HL-60/S4 treated with phorbol 12-myristate 13-acetate at 8.2 ng/mL for 4 days and 3 days (cell line): ENCODE results near the gene DENND5B.
"Not testable (repeated sequence)": the region's sequence is repeated elsewhere in the genome, so short reads cannot be mapped to it uniquely, and the experiment has no call there.

Experiments
- in situ Hi-C: fragments of 300-500 bp; cut with MboI; formaldehyde crosslinking; loops from 2 replicates; pipeline ENCODE4 v1.15.0; 2022; ENCODE audit warnings: low sequenced_read_pairs

DENND5B gene

GRCh38 chr12:31594681-31595080 lies 3.7 kb upstream of the DENND5B start:
- in situ Hi-C loops, result no loop called here

DNA sequence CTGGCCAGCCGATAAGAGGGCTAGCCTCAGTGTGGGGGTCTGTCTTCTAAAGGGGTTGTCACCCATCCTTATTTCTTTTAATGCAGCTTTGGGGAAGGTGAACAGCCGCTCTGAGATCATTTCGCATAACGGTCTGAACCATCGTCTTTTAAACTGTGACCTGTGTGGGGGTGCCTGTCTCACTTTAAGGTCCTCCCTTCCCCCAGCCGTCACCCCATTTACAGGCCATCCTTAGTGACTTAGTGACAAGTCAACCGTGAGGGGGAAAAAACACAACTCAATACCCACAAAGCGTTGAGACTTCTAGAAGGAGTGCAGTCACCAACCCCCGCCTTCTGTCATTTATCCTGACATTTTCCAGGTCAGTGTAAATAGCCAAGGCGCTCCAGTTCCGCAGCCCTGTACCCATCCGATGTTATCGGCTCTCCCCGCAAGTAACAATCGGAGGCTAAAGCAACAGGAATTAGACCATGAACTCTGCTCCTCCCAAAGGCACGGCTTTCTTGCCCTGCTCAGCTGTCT lies 505 bp upstream of the DENND5B start:
- in situ Hi-C loops, result no loop called here

DNA sequence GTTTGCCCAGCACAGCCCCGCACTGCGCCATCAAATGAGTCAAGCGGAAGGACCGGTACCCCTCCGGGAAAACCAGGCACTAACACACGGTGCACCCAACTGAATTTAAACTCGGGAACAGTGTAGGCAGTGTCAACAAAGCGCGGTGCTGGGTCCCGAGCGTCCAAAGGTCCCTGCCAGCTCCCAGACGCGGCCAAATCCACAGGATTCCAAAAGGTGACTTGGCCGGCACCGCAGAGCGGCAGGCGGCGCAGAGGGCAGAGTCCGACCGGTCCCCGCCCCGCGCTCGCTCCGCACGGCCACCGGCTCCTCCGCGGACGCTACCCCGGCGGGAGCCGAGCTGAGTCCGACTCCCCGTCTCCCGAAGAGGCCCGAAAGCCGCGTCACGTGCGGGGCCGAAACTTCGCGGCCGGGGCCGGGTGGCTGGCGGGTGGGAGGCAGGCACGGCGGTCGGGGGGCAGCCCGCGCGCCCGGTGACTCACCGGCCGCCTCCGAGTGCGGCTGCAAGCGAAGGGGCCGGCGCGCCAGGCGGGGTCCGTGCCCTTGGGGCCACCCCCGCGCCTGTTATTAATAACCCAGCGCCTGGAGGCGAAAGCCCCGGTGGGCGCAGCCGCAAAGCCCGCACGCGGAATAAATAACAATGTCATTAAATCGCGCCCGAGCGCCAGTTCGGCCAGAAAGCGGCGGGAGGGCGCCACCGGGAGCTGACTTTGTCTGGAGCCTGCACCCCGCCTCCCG lies 863 bp downstream of the DENND5B start:
- in situ Hi-C loops, result no loop called here

DNA sequence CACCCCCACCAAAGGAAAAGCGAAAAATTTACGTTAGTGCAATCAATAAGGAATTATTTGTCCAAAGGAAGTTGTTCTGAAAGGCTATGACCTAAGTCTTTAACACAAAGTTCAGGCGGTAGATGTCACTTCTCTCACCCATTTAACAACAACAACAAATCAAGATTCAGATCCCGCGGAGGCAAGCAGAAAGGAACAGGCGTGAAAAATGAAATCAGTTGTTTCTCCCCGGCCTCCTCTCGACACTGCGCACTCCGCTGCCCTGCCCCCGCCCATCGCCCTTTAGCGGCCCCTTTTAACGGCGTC lies 1.4 kb downstream of the DENND5B start:
- in situ Hi-C loops, result no loop called here

- in situ Hi-C loops, result no loop called here
Measured at GRCh38 chr12:31588976-31589375, 2.0 kb downstream of the DENND5B start.

DNA sequence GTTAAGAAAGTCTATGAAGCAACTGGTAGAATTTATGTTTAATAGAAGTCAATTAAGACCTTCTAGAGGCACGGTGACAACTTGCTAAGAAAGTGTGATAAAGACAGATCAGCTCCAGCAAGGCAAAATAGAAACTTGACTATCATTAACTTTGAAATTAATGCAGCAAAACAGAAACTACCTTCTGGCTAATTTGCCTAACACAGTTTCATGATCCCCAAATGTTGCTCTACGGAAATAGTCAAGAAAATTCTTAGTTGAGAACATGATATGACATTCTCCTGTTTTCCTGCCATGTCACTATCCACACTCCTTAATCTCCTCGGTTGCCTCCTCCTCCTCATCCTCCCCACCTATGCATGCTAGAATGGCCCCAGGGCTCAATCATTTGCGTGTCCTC lies 4.2 kb downstream of the DENND5B start:
- in situ Hi-C loops, result no loop called here

DNA sequence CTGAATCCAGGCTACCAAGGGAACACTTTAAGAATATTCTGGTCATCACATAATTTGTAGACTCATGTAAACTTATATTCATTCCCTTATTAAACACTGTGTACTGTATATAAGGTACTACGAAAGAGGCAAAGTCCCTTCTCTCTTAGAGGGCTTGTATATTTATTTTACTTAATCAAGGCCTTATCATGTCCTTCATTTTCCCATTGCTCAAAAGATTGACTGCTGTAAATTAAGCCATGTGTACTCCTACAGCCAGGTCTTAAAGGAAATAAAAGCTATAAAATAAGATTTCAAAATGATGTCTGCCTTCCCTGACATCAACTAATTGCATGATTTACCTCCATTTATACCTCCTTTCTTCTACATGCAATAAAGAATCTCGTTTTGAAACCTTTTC lies 5.0 kb downstream of the DENND5B start:
- in situ Hi-C loops, result no loop called here

DNA sequence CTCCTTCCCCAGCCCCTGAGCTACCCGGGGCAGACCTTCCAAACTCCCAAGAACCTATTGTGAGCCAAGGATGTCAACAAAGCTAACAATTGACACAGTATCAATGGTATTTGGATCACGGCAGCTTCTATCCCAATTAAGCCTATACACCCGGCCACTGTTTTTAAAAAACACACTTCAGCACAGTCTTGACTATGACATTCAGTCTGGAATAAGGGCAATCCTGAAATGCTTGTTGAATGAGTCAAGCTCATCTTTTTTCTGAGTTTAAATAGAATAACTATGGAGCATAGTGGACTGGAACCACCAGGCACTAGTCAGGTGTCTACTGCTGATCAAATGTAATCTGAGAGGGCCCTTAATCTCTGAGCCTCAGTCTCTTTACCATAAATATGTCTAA lies 5.7 kb downstream of the DENND5B start:
- in situ Hi-C loops, result no loop called here

GRCh38 chr12:31584782-31585181 lies 6.2 kb downstream of the DENND5B start:
- in situ Hi-C loops, result no loop called here

- in situ Hi-C loops, result no loop called here
Measured at GRCh38 chr12:31583878-31584277, 7.1 kb downstream of the DENND5B start.

DNA sequence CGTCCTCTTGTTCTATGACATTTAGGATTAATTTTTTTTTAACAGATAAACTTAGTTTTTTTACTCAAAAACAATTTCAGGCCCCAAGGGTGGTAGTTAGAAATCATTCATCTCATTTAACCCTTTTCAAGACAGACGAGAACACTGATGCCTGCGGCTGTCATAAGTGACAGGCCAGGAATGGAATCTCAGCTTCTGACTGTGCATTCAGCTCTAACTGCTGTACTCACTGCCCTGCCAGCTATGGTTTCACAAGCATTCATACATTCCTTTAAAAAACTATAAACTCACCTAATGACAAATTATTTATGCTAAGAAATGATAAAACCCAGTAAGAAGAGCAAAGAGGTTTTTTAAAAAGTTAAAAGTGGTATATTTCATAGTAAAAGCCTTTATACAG lies 8.8 kb downstream of the DENND5B start:
- in situ Hi-C loops, result no loop called here

DNA sequence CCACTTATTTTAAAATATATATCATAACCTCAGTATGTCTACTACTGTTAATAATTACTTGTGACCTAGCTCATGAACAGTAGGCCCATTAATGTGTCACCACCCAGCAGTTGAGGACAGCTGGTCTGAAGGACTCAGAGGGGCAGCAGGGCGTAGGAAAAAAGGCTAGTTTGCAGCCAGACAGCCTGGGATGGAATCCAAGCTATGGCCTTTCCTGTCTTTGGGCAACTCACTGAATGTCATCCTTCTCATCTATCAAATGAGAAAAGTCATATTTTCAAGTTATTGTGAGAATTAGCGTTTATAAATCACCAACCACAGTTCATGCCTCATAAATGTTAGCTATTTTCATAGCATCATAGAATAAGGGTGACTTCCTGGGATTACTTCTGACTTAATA lies 12.3 kb downstream of the DENND5B start:
- in situ Hi-C loops, result no loop called here

GRCh38 chr12:31574803-31575575 lies 15.9 kb downstream of the DENND5B start:
- in situ Hi-C loops, result no loop called here

DNA sequence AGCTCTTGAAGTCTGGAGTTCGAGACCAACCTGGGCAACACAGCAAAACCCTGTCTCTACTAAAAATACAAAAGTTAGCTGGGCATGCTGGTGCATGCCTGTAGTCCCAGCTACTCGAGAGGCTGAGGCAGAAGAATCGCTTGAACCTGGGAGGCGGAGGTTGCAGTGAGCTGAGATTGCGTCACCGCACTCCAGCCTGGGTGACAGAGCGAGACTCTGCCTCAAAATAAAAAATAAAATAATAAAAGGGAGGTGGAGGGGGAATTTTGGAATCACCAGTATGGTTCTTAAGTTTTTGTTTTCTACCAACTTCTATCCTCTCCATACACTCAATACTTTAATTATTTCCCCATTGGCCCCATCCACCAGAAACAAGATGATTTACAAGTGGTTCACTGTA lies 16.6 kb downstream of the DENND5B start:
- in situ Hi-C loops, result not testable (repeated sequence)

- in situ Hi-C loops, result no loop called here
Measured at GRCh38 chr12:31572900-31573600, 17.9 kb downstream of the DENND5B start.

DNA sequence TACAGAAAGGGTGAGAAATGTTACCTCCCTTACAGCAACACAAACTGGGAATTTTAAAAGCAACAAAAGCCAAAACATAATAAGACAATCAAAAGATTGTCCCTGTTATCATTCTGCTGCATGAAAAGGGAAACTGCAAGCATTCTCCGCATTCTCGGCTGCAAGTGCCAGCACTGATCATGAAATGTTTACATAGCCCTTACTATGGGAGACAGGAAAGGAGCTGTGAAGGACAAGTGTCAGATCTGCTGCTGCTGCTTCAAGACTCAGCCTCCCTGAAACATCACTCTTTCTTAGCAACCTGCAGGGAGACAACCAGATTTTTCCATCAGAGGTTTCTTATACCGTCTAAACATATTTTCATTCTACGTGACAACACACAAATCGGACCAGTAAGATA lies 20.1 kb downstream of the DENND5B start:
- in situ Hi-C loops, result no loop called here

- in situ Hi-C loops, result not testable (repeated sequence)
Measured at GRCh38 chr12:31569517-31569916, 21.4 kb downstream of the DENND5B start.

- in situ Hi-C loops, result no loop called here
Measured at GRCh38 chr12:31568498-31568897, 22.4 kb downstream of the DENND5B start.

GRCh38 chr12:31567029-31567428 lies 23.9 kb downstream of the DENND5B start:
- in situ Hi-C loops, result no loop called here

- in situ Hi-C loops, result no loop called here
Measured at GRCh38 chr12:31566547-31566946, 24.4 kb downstream of the DENND5B start.

DNA sequence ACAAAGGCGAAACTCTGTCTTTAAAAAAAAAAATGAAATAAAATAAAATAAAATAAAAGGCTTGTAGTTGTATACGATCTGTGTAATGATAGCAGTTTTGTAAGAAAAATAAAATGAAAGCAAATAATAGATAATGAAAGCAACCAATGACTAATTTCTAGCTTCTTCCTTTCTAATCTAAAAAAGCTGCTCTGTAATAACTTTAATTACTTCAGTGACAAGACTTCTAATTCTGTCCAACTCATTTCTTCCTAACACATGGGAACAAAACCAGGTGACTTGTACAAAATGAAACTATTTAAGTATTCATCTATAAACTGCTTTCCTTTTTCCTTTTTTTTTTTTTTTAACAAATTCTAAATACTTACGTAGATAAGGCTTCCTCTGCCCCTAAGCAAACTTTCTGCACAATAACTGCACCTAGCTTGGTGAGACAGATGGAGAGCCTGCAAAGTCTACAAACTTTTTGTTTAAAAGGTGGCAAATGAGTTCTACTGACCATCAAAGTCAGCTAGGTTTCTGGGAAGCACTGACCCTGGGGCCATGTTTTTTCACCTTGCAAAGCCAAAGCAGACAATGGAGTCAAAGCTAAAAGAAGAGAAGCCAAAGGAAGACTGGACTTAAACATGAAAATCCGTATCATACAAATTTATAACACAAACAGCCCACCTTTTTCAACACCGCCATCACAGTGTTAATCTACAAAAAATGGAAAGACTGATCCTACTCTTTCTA lies 28.2 kb downstream of the DENND5B start:
- in situ Hi-C loops, result no loop called here
